Fibroblast of skin of back (primary cell): ENCODE data around the gene SLC36A4.
A peak's percentile ranks its signal among the peaks of the same experiment; 100 is the strongest.
"Not testable (repeated sequence)": the region's sequence is repeated elsewhere in the genome, so short reads cannot be mapped to it uniquely, and the experiment has no call there.

ENCODE experiments used
- DNase-seq: peaks from one replicate; pipeline ENCODE4 v3.0.0-alpha.2; 2013

The SLC36A4 gene

DNA sequence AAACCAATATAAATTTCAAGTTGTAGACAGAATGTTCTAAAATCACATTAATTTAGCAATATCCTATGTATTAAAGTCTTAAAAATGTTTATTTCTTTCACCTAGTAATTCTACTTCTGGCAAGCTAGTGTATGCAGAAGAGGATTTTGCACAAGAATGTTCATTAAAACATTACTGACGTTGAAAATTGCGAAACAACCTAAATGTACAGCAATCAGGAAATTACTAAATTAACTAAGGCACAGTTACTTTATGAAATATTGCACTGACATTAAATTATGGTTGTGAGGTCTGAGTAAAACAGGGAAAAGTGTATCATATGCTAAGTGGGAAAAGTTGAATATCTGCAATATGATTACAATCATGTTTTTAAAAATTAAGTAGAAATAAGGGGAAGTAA, 4.1 kb downstream of the SLC36A4 start:
- DNase-seq: no peak

- DNase-seq: no peak
Measured at GRCh38 chr11:93192163-93192562, 5.6 kb downstream of the SLC36A4 start.

DNA sequence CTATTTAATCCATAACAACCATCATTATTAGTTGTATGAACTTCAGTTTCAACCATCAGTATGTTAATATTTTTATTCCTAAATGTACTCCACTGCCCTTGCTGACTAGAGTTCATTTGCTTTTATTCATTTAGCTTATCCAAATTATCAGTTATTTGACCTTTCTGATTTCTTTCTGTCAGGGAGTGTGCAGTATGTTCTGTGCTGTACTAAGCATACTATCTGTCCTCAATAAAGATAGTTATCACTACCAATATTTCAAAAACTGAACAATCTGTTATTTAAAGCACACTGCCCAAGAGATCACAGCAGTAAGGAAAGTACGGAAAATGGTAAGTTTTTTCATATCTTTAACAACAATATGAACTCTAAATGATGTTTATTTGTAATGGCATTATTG, 8.3 kb downstream of the SLC36A4 start:
- no peak for DNase-seq

DNA sequence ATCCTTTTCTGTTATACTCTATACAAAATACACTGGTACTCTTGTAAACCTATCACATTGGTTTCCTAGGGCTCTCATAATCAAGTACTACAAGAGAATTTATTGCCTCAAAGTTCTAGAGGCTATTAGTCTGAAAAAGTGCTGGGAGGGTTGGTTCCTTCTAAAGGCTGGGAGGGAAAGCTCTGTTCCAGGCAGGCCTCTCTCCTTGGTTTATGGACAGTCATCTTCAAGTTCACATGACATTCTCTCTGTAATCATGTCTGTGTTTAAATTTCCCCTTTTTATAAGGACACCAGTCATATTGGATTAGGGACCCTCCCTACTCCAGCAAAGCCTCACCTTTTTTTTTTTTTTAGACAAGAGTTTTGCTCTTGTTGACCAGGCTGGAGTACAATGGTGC, 9.1 kb downstream of the SLC36A4 start:
- no peak for DNase-seq

- DNase-seq: no peak
Measured at GRCh38 chr11:93187290-93187689, 10.5 kb downstream of the SLC36A4 start.

DNA sequence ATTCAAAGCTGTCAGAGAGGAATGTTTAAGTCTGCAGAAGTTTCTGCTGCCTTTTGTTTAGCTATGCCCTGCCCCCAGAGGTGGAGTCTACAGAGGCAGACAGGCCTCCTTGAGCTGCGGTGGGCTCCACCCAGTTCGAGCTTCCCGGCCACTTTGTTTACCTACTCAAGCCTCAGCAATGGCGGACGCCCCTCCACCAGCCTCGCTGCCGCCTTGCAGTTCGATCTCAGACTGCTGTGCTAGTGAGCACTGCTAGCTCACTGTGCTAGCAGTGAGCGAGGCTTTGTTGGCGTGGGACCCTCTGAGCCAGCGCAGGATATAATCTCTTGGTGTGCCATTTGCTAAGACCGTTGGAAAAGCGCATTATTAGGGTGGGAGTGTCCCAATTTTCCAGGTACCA, 19.9 kb downstream of the SLC36A4 start:
- DNase-seq: not testable (repeated sequence)

- peak; percentile 28 for DNase-seq
Measured at GRCh38 chr11:93169950-93170561, 27.7 kb downstream of the SLC36A4 start.

DNA sequence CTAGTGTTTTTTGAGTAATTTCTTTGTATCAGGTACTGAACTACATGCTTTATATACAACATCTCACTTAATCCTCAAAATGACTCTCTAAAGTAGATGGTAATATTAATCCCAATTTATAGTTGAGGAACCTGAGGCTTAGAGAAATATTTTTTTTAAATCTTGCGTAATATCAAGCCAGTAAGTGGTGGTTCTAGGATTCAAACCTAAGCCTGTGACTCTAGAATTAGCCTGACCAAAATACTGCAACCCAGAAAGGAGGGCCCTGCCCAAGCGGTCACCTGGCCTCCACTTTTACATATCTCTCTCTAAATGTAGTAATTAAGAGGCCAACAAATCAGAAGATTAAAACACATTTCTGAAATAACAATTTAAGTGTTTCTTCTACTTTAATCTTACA, 28.6 kb downstream of the SLC36A4 start:
- no peak for DNase-seq

- DNase-seq: no peak
Measured at GRCh38 chr11:93166862-93167261, 30.9 kb downstream of the SLC36A4 start.

DNA sequence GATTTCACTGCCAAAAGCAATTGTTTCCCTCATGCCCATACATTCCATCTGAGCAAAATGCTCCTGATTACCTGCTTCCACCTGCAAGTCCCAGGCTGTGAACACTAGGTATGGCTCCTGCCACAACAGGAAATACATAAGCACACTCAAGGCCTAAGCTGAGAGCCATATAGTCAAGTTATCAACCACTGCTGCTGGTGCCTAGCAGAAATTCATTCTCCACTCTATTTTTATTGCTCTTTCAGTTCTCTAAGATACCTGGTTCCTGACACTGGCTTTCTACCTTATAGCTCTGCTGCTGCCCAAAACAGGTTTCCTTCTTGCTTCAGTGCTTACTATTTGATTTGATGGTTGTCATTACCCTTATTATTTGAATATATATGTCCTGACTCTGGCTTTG, 31.6 kb downstream of the SLC36A4 start:
- DNase-seq: no peak

DNA sequence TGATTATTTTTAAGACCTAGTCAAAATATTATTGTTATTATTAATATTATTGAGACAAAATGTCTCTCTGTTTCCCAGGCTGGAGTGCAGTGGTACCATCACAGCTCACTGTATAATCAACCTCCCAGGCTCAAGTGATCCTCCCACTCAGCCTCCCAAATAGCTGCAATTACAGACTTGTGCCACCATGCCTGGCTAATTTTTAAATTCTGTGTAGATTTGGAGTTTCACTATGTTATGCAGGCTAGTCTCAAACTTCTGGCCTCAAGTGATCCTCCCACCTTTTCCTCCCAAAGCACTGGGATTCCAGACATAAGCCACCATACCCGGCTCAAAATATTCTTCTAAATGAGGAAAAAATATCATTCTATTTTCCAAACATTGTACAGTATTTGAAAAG, 37.0 kb downstream of the SLC36A4 start:
- no peak for DNase-seq

DNA sequence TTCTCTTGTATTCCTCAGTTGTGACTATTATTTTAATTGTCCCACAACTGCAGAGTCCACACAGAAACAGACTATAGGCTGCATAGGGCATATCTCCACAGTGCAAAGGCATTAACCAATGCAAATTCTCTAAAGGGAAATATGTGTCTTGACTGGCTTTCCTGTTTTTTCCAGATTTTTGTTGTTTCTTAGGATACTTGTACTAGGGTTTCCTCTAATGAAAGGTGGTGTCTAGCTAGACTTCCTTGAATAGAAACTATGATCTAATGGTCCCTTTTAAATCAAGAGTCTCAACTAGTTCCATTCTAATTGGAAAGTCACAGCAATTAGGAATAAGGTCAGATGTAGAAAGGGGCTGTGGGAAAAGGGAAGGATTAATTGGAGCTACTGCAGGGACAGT, 37.6 kb downstream of the SLC36A4 start:
- no peak for DNase-seq

GRCh38 chr11:93159721-93160120, 38.1 kb downstream of the SLC36A4 start:
- DNase-seq: no peak

DNA sequence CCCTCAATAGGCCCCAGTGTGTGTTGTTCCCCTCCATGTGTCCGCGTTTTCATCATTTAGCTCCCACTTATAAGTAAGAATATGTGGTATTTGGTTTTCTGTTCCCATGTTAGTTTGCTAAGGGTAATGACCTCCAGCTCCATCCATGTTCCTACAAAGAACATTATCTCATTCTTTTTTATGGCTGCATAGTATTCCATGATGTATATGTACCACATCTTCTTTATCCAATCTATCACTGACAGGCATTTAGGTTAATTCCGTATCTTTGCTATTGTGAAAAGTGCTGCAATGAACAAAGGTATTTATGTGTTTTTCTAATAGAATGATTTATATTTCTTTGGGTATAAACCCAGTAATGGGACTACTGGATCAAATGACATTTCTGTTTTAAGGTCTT, 42.1 kb downstream of the SLC36A4 start:
- DNase-seq: no peak

- no peak for DNase-seq
Measured at GRCh38 chr11:93145390-93145915, 52.3 kb downstream of the SLC36A4 start.

DNA sequence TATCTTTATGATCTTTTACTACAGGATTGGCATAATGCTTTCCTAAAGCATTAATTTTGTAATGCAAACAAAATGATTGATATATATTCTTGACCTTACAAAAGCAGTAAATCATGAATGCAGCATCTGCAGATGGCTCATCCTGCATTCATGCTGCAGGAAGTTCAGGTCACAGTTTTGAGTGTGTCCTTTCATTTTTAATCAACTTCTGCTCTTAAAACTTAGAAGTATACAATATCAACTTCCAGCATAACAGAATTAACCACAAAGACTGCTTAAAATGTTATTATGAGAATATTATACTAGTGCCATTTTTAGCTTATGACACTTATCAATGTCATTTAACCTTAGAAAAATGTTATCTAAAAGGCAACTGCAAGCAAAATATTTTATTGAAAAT, 54.0 kb downstream of the SLC36A4 start:
- peak; percentile 13 for DNase-seq

DNA sequence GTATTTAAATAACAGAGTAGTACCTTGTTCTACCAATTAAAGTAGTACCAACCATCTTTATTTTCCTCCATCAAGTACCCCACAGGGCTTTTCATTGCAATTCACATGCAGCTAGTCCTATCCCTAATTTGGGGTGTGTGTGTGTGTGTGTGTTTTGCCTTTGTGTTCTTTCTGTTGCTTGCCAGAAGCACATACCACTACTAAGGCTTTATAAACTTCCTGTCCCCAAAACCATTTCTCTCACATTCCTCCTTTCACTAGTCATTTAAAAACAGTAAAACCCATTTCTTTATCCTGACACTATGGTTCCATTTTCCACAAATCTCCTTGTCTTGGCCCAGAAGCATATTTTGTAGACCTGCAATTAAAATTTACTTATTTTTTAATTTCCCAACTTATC, 54.6 kb downstream of the SLC36A4 start:
- peak; percentile 73 for DNase-seq

GRCh38 chr11:93133488-93134109, 64.2 kb downstream of the SLC36A4 start:
- peak; percentile 68 for DNase-seq

- no peak for DNase-seq
Measured at GRCh38 chr11:93132836-93133235, 65.0 kb downstream of the SLC36A4 start.

- DNase-seq: peak; percentile 2
Measured at GRCh38 chr11:93131709-93132108, 66.1 kb downstream of the SLC36A4 start.

DNA sequence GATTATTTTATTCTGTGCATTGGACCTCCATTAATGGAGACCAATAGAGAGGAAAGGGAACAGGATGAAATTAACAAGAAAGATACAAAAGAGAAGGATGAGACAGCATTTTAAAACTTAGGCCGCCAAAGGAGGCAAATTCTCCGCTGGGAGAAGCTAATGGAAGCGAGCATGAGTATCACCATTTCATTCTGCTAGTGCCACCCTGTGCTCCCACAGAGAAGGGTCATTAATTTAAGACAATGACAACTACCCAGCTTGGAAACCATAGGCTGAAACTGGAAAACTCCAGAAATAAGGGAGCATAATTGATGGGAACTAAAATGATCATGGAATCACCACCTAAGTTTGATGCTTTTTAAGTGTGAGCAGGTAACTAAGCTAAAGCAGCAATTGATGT, 69.2 kb downstream of the SLC36A4 start:
- no peak for DNase-seq

- DNase-seq: no peak
Measured at GRCh38 chr11:93123351-93123898, 74.4 kb downstream of the SLC36A4 start.

GRCh38 chr11:93122535-93123235, 75.1 kb downstream of the SLC36A4 start:
- DNase-seq: no peak

DNA sequence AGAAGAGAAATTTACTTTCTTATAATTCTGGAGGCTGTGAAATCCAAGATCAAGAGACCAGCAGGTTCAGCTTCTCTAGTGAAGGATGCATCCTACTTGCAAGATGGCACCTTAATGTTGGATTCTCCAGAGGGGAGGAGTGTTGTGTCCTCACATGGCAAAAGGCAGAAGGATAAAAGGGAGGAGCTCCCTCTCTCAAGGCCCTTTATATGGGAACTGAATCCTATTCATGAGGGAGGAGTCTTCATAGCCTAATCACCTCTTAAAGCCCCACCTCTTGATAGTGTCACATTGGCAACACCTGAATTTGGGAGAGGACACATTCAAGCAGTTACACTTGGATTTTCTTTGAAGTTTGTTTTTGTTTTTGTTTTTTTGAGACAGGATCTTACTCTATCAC, 79.5 kb downstream of the SLC36A4 start:
- DNase-seq: no peak
